HUES64 (cell line): ENCODE measurements around the gene TMPRSS6.

Experiments used
- H3K27ac ChIP-seq: 2 replicates; pipeline ENCODE4 v1.7.0; 2013; ENCODE audit warnings: low read depth, low read length, inconsistent platforms
- H3K27me3 ChIP-seq: 2 replicates; pipeline ENCODE4 v1.6.1; 2013; ENCODE audit warnings: mild to moderate bottlenecking, low read length; ENCODE audit not compliant: insufficient read depth
- H3K36me3 ChIP-seq: 2 replicates; pipeline ENCODE4 v1.6.1; 2013; ENCODE audit warnings: mild to moderate bottlenecking, low read length; ENCODE audit not compliant: insufficient read depth
- H3K4me1 ChIP-seq: 2 replicates; pipeline ENCODE4 v1.6.1; 2013; ENCODE audit warnings: mild to moderate bottlenecking, low read length, moderate library complexity; ENCODE audit not compliant: insufficient read depth
- H3K4me3 ChIP-seq: 2 replicates; pipeline ENCODE4 v1.5.1; 2013; ENCODE audit warnings: mild to moderate bottlenecking, low read length, moderate library complexity
- H3K9ac ChIP-seq: 2 replicates; pipeline ENCODE4 v1.6.1; 2013; ENCODE audit warnings: mild to moderate bottlenecking, low read depth, low read length
- H3K9me3 ChIP-seq: 2 replicates; pipeline ENCODE4 v1.6.1; 2013; ENCODE audit warnings: low read depth, low read length; ENCODE audit not compliant: insufficient read depth
- WGBS: fragments of 150-250, 120-280 bp; methylation state at CpG from one replicate; pipeline ENCODE4 v1.1.7; 2013; ENCODE audit warnings: missing lambda C conversion rate; 5-methylcytosine and 5-hydroxymethylcytosine counted together

TMPRSS6 gene

DNA sequence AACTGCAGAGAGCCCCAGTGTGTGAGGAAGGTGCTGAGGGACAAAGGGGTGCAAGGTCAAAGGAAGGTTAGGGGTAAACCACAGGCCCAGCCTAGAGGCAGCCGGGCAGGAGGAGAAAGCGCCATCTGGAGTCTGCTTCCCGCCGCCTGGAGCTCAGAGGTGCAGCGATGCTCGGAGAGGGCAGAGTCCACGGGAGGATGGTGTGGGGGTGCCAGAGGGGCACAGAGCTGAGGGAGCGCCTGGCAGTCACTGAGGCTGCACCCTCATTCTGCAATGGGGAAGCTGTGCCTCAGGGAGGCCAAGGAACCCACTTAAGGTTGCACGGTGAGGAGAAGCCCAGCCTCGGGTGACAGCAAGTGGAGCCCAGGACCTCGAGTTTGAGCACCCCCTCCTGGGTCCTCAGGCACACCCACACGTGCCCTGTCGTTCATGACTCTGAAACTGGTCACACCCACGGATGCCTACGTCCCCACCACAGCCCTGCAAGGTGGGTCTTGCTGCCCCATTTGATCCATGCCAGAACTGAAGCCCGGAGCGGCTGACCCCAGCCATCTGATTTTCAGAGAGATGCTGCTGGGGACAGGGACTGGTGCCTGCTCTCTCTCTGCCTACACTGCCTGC, 38.6 kb upstream of the TMPRSS6 start:
- WGBS = 84% methylated on average over 17 of the region's 17 CpGs
- Histone ChIP-seq H3K27me3 (no peaks in the 10 kb centered on the region), H3K9ac (no peak overlapping the region), H3K4me1 (0 out of 2 replicates have a peak, but pooled peaks cover 4% of the 10 kb centered on the region), H3K4me3 (no peak overlapping the region), H3K36me3 (no peaks in the 10 kb centered on the region), H3K27ac (no peak overlapping the region), H3K9me3 (no peaks in the 10 kb centered on the region)

DNA sequence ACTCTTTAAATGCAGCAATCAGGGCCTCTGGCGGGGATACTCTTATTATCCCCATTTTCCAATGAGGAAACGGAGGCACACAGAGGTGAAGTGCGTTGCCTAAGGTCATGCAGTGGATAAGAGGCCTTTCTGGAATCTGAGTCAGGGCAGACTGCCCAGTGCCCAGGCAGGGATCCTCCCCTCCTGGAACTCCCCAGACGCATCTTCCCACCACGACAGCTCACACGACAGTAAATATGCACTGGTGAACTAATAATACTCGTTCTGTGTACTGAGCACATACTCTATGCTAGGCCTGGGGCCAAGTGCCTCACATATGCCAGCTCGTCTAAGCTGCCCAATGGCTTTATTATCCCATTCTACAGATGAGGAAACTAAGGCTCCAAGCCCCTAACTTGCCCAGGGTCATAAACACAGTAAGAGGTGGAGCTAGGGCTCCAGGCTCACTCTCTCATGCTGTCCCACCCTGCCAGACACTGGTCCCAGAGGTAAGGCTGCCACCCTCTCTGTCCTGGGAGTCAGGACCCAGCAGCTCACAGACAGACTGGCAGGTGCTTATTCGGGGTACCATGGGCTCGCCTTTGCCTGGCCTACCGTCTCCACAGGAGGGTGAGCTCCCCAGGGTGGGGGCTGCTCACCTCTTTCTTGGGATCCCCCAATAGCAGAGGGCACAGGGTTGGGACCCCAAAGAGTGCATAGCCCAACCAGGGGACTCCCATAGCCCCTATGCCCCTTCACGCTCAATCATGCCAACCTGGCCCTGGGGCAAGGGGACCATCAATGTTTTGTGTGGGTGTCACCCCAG, 37.9 kb upstream of the TMPRSS6 start:
- WGBS = 91% methylated on average over 12 of the region's 12 CpGs
- H3K27me3 ChIP-seq = no peaks in the 10 kb centered on the region
- H3K4me3 ChIP-seq = no peak overlapping the region
- 0 out of 2 replicates have a peak, but pooled peaks cover 4% of the 10 kb centered on the region for H3K4me1 ChIP-seq
- no peaks in the 10 kb centered on the region for H3K9me3 ChIP-seq
- no peak overlapping the region for H3K27ac ChIP-seq
- H3K9ac ChIP-seq = no peak overlapping the region
- no peaks in the 10 kb centered on the region for H3K36me3 ChIP-seq

DNA sequence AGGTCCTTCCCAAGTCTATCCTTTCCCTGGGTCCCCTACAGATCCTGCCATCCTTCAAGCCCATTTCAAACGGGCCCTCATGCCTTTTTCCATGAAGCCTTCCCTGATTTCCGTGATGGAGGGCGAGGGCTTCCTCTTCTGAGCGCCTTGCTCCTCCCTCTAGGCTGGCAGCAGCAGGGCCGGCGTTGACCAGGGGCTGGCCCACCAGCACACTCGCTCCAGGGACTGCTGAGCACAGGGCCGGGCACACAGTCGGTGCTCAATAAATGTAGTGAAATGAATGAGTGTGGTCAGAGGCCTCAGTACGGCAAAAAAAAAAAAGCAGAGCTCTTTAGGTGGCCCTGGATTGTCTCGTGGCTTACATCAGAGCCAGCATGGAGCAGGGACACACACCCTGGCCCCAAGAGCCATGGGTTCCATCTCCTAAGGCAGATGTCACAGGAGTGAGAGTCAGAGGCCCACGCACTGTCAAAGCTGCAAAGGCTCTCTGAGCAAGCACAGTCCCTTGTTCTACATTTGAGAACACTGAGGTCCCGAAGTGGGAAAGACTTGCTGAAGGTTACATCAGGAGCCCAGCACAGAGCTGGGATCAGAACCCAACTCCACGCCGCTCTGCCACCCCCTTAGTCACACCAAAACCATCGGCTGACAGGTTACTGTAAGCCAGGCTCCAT, 37.1 kb upstream of the TMPRSS6 start:
- WGBS = 92% methylated on average over 16 of the region's 16 CpGs
- H3K36me3 ChIP-seq = no peaks in the 10 kb centered on the region
- no peak overlapping the region for H3K9ac ChIP-seq
- no peaks in the 10 kb centered on the region for H3K27me3 ChIP-seq
- no peaks in the 10 kb centered on the region for H3K9me3 ChIP-seq
- 0 out of 2 replicates have a peak, but pooled peaks cover 4% of the 10 kb centered on the region for H3K4me1 ChIP-seq
- H3K27ac ChIP-seq = no peak overlapping the region
- no peak overlapping the region for H3K4me3 ChIP-seq

DNA sequence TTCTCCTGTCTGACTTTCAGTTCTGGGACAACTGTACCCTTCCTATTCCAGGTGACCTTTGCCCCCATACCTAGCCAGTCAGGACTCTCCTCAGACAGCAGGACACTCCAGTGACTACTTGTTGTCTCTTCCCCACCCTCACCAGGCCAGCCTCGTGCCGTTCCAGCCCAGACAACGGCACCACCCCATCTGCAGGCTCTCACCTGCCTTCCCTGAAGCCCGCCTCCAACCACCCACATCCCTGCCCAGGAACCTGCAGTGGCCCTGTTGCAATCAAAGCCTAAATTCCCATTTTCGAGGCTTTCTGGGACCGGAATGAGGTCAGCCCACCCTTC, 36.5 kb upstream of the TMPRSS6 start:
- no peaks in the 10 kb centered on the region for H3K27me3 ChIP-seq
- H3K9ac ChIP-seq = no peak overlapping the region
- no peaks in the 10 kb centered on the region for H3K9me3 ChIP-seq
- WGBS = 87% methylated on average over 6 of the region's 6 CpGs
- H3K4me1 ChIP-seq = 0 out of 2 replicates have a peak, but pooled peaks cover 4% of the 10 kb centered on the region
- H3K27ac ChIP-seq = no peak overlapping the region
- H3K36me3 ChIP-seq = no peaks in the 10 kb centered on the region
- no peak overlapping the region for H3K4me3 ChIP-seq

DNA sequence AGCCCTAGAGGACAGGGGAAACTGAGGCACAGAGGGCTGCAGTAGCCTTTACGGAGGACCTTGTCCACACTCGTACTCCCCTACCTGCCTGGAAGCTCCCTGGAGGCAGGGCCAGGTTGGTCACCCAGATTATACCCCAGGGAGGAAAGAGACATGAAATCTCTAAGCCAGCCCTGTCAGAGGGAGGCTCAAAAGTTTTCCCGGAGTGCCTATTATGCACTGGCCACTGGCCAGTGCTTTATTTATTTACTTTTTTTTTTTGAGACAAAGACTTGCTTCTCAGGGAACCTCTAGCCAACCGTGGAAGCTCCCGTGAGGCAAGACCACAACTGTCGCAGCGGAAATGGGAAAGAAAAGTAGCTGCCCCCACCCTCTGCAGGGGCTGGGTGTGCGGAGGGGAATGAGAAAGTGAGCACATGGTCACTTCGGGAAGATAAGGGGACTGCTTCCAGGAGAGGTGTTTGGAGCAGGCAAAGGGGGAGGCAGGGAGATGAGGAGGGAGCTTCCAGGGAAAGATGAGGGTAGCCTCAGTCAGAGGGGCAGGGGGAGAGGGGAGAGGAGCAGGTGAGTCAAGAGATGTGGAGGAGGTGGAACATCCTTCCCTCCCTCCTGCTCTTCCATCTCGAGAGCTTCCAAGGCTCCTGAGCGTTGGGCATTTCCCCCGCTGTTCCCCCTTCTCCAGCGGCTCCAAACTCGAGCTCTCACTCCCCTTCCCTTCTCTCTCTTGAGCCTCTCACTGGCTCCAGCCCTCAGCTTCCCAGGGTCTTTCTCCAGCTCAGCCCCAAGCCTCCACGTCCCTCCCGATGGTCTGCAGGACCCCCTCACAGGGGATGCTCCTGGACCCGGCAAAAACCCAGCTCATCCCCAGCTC, 35.9 kb upstream of the TMPRSS6 start:
- Histone ChIP-seq H3K36me3 (no peaks in the 10 kb centered on the region), H3K4me3 (no peak overlapping the region), H3K4me1 (0 out of 2 replicates have a peak, but pooled peaks cover 4% of the 10 kb centered on the region), H3K27me3 (no peaks in the 10 kb centered on the region), H3K9me3 (no peaks in the 10 kb centered on the region), H3K9ac (no peak overlapping the region), H3K27ac (no peak overlapping the region)
- 73% methylated on average over 17 of the region's 17 CpGs for WGBS

DNA sequence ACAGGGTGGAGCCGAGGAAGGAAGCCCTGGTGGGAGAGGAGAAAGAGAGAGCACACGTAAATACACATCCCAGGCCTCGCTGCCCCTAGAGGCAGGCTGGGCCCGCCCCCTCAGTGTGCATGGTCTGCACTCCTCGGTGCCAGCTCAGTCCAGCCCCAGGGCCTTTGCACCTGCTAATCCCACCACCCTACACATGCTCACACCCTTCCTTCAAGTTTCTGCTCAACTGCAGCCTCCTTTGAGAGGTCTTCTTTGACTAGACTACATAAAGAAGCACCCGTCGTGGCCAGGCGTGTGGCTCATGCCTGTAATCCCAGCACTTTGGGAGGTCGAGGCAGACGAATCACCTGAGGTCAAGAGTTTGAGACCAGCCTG, 34.7 kb upstream of the TMPRSS6 start:
- WGBS = 91% methylated on average over 10 of the region's 10 CpGs
- Histone ChIP-seq H3K9me3 (no peaks in the 10 kb centered on the region), H3K27me3 (no peaks in the 10 kb centered on the region), H3K4me3 (no peak overlapping the region), H3K9ac (no peak overlapping the region), H3K27ac (no peak overlapping the region), H3K36me3 (no peaks in the 10 kb centered on the region), H3K4me1 (0 out of 2 replicates have a peak, but pooled peaks cover 4% of the 10 kb centered on the region)

DNA sequence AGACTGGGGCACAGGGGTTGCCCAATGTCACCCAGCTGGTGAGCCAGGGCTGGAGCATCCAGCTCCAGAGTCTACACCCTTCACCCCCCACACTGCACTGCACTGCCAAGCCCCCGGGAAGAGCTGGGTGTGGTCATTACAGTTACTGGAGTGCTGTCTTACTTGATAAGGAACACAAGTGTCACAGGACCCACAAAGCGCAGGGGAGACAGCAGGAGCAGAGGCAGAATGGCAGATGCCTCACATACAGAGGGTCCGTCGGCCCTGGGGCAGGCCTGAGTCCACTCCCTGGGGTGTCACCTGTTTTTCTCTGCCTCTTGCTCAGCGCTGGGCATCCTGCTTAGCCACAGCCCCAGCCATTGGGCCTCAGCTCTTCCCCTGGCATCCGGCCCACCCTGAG, 32.5 kb upstream of the TMPRSS6 start:
- no peaks in the 10 kb centered on the region for H3K9me3 ChIP-seq
- 88% methylated on average over 6 of the region's 6 CpGs for WGBS
- H3K4me3 ChIP-seq = no peak overlapping the region
- no peak overlapping the region for H3K27ac ChIP-seq
- 0 out of 2 replicates have a peak, but pooled peaks cover 4% of the 10 kb centered on the region for H3K4me1 ChIP-seq
- H3K9ac ChIP-seq = no peak overlapping the region
- H3K27me3 ChIP-seq = no peaks in the 10 kb centered on the region
- H3K36me3 ChIP-seq = no peaks in the 10 kb centered on the region

DNA sequence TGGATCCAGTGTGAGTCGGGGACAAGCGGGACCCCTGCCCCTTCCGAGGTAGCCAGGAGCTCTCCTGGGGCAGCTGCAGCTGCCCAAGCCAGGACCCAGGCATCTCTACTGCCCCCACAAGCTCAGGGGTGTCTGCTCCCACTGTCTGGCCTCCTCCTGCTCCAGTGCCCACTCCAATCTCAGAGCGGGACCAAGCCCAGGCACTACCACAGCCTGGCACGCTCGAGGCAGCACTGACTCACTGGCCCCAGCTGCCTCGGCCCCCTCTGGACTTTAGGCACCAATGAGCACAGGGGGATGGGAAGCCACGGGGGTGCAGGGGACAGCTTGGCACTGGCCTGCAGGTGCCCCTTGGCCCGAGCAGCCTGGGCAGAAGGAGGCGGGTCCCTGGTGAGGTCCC, 32.0 kb upstream of the TMPRSS6 start:
- no peaks in the 10 kb centered on the region for H3K36me3 ChIP-seq
- H3K27me3 ChIP-seq = no peaks in the 10 kb centered on the region
- no peaks in the 10 kb centered on the region for H3K9me3 ChIP-seq
- H3K4me3 ChIP-seq = no peak overlapping the region
- no peak overlapping the region for H3K9ac ChIP-seq
- 90% methylated on average over 10 of the region's 10 CpGs for WGBS
- no peak overlapping the region for H3K27ac ChIP-seq
- H3K4me1 ChIP-seq = 0 out of 2 replicates have a peak, but pooled peaks cover 4% of the 10 kb centered on the region

DNA sequence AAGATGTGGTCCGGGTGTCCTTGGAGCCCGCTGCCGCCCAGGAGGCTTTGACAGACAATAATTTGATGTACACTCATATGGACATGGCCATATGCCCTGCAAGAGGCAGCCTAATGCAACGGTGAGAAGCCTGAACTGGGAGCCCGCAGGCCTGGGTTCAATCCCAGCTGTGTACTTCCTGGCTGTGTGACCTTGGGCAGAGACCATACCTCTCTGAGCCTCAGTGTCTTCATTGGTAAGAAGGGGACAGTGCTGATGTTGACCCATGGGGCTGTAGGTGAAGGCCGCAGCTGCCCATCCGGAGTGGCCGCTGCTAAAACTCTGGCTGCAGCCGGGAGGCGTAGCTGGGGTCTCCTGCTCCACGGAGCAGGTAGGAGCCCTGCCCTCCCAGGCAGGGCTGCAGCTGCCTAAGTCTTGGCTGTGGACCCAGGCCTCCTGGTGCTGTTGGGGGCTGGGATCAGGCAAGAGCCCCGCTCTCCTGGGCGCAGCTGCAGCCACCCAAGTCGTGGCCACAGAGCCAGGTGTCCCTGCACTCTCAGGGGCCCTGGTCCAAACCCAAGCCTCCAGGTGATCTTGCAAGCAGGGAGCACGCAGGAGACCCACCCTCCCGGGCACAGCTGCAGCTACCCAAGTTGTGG, 31.3 kb upstream of the TMPRSS6 start:
- no peaks in the 10 kb centered on the region for H3K36me3 ChIP-seq
- H3K27ac ChIP-seq = no peak overlapping the region
- H3K9ac ChIP-seq = no peak overlapping the region
- H3K9me3 ChIP-seq = no peaks in the 10 kb centered on the region
- 90% methylated on average over 16 of the region's 16 CpGs for WGBS
- H3K27me3 ChIP-seq = no peaks in the 10 kb centered on the region
- H3K4me1 ChIP-seq = 0 out of 2 replicates have a peak, but pooled peaks cover 4% of the 10 kb centered on the region
- H3K4me3 ChIP-seq = no peak overlapping the region

DNA sequence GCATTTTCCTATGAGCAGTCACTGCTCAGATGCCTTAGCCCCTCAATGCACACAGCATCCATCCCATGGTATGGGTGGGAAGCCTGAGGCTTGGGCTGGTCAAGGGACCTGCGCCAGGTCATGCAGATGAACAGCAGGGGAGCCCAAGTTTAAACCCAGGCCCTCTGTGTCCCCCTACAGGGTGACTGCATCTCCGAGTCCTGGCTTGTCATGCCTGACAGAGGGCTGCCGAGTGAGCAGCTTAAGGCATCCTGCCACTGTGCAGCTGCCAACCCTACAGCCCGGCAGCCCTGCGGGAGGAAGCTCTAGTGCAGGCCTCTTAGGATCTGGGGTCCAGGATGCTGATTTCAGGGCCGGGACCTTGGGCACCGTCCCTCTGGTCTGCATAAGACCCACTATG, 30.2 kb upstream of the TMPRSS6 start:
- Histone ChIP-seq H3K27ac (no peak overlapping the region), H3K4me1 (no peaks in the 10 kb centered on the region), H3K9ac (no peak overlapping the region), H3K36me3 (no peaks in the 10 kb centered on the region), H3K27me3 (no peaks in the 10 kb centered on the region), H3K4me3 (no peak overlapping the region), H3K9me3 (no peaks in the 10 kb centered on the region)
- WGBS = 87% methylated on average over 7 of the region's 7 CpGs
